GM23338 (cell line): ENCODE measurements around the gene TTC6.

Experiments used
- CREB1 ChIP-seq: fragments of 250-450 bp; sonication (Bioruptor Pico); IDR thresholded peaks from 2 replicates; pipeline ENCODE4 v1.5.0; 2020; ENCODE audit warnings: low read depth, mild to moderate bottlenecking, moderate library complexity
- EZH2 ChIP-seq: fragments of 200-600 bp; sonication (generic); IDR thresholded peaks from one replicate; pipeline ENCODE4 v1.8.0; 2017; ENCODE audit warnings: antibody characterized with exemption, mild to moderate bottlenecking, low read depth; ENCODE audit not compliant: unreplicated experiment
- EZH2phosphoT487 ChIP-seq: fragments of 200-600 bp; sonication (generic); IDR thresholded peaks from one replicate; pipeline ENCODE4 v1.8.1; 2018; ENCODE audit warnings: antibody characterized with exemption; ENCODE audit not compliant: unreplicated experiment
- JUNB ChIP-seq: IDR thresholded peaks from one replicate; pipeline ENCODE4 v1.6.1; 2016; ENCODE audit warnings: antibody characterized with exemption; ENCODE audit not compliant: unreplicated experiment
- NANOG ChIP-seq: IDR thresholded peaks from 2 replicates; pipeline ENCODE4 v1.6.1; 2016; ENCODE audit warnings: antibody characterized with exemption, borderline replicate concordance
- POLR2AphosphoS5 ChIP-seq: IDR thresholded peaks from 2 replicates; pipeline ENCODE4 v1.6.1; 2016; ENCODE audit warnings: antibody characterized with exemption, low read depth
- STAT1 ChIP-seq: IDR thresholded peaks from one replicate; pipeline ENCODE4 v1.6.1; 2016; ENCODE audit warnings: antibody characterized with exemption; ENCODE audit not compliant: unreplicated experiment
- ZNF114 ChIP-seq: fragments of 250-450 bp; sonication (Bioruptor Pico); IDR thresholded peaks from 2 replicates; pipeline ENCODE4 v1.5.0; 2020; ENCODE audit warnings: mild to moderate bottlenecking, moderate library complexity
- TF ChIP-seq, protein P1 (sequence below), 2 experiments: fragments of 200-600 bp in 1 of 2; sonication (generic) in 1 of 2; conservative IDR thresholded peaks; 2 replicates each; pipeline versions ENCODE4 v1.5.1 to v1.6.1; 2016 to 2017; ENCODE audit warnings: antibody characterized with exemption in 2 of 2, low read depth in 2 of 2, mild to moderate bottlenecking in 2 of 2, moderate library complexity in 1 of 2
- TF ChIP-seq, protein P2 (sequence below): fragments of 250-450 bp; sonication (Bioruptor Pico); IDR thresholded peaks from 2 replicates; pipeline ENCODE4 v1.5.0; 2020; ENCODE audit warnings: mild to moderate bottlenecking, moderate library complexity
- TF ChIP-seq, protein P3 (sequence below): IDR thresholded peaks from one replicate; pipeline ENCODE4 v1.6.1; 2018; ENCODE audit warnings: antibody characterized with exemption; ENCODE audit not compliant: unreplicated experiment
- TF ChIP-seq, protein P4 (sequence below): IDR thresholded peaks from 2 replicates; pipeline ENCODE4 v1.6.1; 2016; ENCODE audit warnings: antibody characterized with exemption

DNA sequence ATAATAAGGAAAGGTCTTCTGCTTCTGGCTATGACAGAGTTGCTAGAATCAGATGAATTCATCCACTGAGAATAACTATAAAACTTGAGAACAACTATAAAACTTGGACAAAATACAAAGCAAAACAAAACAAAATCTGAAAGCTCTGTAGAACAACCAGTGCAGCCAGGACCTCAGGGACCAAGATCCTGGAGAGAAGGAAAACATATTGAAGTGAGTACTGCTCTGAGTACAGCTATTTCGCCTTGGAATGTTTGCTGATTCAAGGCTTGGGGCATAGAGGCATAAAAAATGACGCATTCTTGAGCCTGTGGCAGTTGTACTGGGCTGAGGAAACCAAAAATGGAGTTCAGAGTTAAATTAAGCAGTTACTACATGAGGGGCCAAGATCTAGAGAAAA is 22.1 kb upstream of the TTC6 start:
- TF ChIP-seq EZH2 = no peak
- TF ChIP-seq, protein P1, sequence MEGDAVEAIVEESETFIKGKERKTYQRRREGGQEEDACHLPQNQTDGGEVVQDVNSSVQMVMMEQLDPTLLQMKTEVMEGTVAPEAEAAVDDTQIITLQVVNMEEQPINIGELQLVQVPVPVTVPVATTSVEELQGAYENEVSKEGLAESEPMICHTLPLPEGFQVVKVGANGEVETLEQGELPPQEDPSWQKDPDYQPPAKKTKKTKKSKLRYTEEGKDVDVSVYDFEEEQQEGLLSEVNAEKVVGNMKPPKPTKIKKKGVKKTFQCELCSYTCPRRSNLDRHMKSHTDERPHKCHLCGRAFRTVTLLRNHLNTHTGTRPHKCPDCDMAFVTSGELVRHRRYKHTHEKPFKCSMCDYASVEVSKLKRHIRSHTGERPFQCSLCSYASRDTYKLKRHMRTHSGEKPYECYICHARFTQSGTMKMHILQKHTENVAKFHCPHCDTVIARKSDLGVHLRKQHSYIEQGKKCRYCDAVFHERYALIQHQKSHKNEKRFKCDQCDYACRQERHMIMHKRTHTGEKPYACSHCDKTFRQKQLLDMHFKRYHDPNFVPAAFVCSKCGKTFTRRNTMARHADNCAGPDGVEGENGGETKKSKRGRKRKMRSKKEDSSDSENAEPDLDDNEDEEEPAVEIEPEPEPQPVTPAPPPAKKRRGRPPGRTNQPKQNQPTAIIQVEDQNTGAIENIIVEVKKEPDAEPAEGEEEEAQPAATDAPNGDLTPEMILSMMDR (conservative IDR thresholded peaks at IDR 0.05; ENCODE audit: low read depth in 2 of 2) = no peak
- TF ChIP-seq JUNB = no peak
- TF ChIP-seq POLR2AphosphoS5 = no peak
- TF ChIP-seq, protein P2, sequence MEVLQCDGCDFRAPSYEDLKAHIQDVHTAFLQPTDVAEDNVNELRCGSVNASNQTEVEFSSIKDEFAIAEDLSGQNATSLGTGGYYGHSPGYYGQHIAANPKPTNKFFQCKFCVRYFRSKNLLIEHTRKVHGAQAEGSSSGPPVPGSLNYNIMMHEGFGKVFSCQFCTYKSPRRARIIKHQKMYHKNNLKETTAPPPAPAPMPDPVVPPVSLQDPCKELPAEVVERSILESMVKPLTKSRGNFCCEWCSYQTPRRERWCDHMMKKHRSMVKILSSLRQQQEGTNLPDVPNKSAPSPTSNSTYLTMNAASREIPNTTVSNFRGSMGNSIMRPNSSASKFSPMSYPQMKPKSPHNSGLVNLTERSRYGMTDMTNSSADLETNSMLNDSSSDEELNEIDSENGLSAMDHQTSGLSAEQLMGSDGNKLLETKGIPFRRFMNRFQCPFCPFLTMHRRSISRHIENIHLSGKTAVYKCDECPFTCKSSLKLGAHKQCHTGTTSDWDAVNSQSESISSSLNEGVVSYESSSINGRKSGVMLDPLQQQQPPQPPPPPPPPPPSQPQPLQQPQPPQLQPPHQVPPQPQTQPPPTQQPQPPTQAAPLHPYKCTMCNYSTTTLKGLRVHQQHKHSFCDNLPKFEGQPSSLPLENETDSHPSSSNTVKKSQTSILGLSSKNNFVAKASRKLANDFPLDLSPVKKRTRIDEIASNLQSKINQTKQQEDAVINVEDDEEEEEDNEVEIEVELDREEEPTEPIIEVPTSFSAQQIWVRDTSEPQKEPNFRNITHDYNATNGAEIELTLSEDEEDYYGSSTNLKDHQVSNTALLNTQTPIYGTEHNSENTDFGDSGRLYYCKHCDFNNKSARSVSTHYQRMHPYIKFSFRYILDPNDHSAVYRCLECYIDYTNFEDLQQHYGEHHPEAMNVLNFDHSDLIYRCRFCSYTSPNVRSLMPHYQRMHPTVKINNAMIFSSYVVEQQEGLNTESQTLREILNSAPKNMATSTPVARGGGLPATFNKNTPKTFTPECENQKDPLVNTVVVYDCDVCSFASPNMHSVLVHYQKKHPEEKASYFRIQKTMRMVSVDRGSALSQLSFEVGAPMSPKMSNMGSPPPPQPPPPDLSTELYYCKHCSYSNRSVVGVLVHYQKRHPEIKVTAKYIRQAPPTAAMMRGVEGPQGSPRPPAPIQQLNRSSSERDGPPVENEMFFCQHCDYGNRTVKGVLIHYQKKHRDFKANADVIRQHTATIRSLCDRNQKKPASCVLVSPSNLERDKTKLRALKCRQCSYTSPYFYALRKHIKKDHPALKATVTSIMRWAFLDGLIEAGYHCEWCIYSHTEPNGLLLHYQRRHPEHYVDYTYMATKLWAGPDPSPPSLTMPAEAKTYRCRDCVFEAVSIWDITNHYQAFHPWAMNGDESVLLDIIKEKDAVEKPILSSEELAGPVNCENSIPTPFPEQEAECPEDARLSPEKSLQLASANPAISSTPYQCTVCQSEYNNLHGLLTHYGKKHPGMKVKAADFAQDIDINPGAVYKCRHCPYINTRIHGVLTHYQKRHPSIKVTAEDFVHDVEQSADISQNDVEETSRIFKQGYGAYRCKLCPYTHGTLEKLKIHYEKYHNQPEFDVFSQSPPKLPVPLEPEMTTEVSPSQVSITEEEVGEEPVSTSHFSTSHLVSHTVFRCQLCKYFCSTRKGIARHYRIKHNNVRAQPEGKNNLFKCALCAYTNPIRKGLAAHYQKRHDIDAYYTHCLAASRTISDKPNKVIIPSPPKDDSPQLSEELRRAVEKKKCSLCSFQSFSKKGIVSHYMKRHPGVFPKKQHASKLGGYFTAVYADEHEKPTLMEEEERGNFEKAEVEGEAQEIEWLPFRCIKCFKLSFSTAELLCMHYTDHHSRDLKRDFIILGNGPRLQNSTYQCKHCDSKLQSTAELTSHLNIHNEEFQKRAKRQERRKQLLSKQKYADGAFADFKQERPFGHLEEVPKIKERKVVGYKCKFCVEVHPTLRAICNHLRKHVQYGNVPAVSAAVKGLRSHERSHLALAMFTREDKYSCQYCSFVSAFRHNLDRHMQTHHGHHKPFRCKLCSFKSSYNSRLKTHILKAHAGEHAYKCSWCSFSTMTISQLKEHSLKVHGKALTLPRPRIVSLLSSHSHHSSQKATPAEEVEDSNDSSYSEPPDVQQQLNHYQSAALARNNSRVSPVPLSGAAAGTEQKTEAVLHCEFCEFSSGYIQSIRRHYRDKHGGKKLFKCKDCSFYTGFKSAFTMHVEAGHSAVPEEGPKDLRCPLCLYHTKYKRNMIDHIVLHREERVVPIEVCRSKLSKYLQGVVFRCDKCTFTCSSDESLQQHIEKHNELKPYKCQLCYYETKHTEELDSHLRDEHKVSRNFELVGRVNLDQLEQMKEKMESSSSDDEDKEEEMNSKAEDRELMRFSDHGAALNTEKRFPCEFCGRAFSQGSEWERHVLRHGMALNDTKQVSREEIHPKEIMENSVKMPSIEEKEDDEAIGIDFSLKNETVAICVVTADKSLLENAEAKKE = no peak
- TF ChIP-seq, protein P3, sequence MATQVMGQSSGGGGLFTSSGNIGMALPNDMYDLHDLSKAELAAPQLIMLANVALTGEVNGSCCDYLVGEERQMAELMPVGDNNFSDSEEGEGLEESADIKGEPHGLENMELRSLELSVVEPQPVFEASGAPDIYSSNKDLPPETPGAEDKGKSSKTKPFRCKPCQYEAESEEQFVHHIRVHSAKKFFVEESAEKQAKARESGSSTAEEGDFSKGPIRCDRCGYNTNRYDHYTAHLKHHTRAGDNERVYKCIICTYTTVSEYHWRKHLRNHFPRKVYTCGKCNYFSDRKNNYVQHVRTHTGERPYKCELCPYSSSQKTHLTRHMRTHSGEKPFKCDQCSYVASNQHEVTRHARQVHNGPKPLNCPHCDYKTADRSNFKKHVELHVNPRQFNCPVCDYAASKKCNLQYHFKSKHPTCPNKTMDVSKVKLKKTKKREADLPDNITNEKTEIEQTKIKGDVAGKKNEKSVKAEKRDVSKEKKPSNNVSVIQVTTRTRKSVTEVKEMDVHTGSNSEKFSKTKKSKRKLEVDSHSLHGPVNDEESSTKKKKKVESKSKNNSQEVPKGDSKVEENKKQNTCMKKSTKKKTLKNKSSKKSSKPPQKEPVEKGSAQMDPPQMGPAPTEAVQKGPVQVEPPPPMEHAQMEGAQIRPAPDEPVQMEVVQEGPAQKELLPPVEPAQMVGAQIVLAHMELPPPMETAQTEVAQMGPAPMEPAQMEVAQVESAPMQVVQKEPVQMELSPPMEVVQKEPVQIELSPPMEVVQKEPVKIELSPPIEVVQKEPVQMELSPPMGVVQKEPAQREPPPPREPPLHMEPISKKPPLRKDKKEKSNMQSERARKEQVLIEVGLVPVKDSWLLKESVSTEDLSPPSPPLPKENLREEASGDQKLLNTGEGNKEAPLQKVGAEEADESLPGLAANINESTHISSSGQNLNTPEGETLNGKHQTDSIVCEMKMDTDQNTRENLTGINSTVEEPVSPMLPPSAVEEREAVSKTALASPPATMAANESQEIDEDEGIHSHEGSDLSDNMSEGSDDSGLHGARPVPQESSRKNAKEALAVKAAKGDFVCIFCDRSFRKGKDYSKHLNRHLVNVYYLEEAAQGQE = no peak
- TF ChIP-seq EZH2phosphoT487 = no peak
- no peak for TF ChIP-seq CREB1 (CRISPR knock-in tag)
- no peak for TF ChIP-seq ZNF114
- no peak for TF ChIP-seq NANOG
- TF ChIP-seq, protein P4, sequence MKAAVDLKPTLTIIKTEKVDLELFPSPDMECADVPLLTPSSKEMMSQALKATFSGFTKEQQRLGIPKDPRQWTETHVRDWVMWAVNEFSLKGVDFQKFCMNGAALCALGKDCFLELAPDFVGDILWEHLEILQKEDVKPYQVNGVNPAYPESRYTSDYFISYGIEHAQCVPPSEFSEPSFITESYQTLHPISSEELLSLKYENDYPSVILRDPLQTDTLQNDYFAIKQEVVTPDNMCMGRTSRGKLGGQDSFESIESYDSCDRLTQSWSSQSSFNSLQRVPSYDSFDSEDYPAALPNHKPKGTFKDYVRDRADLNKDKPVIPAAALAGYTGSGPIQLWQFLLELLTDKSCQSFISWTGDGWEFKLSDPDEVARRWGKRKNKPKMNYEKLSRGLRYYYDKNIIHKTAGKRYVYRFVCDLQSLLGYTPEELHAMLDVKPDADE = no peak
- no peak for TF ChIP-seq STAT1
